Activated T-helper 9 cell treated with anti-CD3 and anti-CD28 coated beads, Interleukin-2, amount 50 U/mL, for 16 hours (primary cell): ENCODE results near the gene RNF151.
"Not testable (repeated sequence)": the region's sequence is repeated elsewhere in the genome, so short reads cannot be mapped to it uniquely, and the experiment has no call there.

Source experiments
- DNase-seq: peaks from one replicate; pipeline ENCODE4 v3.0.0-alpha.2; 2020; ENCODE audit warnings: low read depth

The RNF151 gene

GRCh38 chr16:1939833-1940232, 26.8 kb upstream of the RNF151 start:
- not testable (repeated sequence) for DNase-seq

- no peak for DNase-seq
Observed at GRCh38 chr16:1940273-1941161, 26.1 kb upstream of the RNF151 start.

- no peak for DNase-seq
Observed at GRCh38 chr16:1941162-1942046, 25.3 kb upstream of the RNF151 start.

DNA sequence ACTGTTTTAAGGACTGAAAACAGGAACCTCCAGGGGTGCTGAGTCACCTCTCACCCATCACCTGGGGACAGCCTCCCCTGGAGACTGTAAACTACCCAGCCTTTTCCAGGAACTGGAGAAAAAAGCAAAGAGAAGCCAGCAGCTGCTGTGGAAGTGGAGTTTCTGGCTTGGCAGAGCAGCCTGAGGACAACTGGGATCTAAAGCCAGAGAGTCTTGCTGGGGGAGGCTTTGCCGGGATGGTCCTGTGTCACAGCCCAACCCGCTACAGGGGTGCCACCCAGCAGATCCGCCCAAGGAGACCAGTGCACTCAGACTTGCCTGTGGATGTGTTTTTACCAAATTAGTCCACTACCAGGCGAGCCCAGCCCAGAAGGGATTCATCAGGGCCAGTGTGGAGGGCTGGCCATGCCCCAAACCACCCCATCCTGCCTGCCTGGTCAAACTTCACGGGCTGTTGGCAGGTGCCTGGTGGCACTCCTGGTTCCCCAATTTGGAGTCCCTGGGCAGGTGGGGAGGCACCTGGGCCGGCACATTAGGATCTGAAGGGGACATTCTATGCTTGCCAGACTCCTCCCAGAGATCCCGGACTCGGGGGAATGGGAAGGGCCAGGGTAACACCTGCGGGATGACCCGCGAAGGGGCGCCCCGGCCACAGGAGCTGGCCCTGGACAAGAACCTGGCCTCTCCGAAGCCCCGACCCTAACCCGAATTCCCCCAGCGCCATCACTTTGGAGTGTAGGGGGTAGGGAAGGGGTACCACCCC, 24.4 kb upstream of the RNF151 start:
- no peak for DNase-seq

DNA sequence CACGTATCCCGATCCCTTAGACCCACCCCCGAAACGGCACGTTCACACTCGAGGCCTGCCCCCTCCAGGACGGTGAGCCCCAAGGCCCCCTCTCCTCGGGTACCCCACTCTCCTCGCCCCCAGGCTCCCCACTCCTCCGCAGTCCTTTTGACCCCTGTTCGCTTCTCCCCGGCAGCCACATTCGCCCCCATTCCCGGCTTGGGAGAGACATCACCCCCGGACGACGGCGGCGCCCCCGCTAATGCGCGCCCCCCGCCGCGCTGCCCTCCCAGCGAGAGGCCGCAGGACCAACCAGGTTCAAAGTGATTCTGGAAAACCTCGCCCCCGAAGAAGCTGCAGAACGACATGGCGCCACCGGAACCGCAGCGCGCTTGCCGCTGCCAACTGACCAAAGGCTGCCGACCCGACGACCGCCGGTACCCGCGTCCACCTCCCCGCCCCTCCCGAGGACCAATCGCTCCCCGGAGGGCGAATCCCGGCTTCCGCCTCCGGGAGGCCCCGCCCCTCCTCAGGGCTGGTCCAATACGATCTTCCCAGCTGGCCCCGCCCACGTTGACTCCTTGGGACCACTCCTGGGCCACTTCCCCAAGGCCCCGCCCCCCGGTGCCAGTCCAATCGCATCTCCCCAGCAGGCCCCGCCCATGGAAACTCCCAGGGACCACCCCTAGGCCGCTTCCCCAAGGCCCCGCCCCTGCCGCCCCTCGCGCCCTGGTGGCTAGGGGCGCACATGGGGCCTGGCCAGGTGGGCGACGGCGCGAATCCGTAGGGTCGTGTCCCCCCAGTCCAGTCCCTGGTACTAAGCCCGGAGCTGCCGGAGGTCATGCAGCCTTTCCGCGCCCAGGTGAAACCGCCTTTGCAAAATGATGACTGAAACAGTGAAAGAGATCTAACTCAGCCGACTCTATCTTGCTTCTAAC, 23.6 kb upstream of the RNF151 start, which contains the start of gene MSRB1:
TSS of gene MSRB1 (minus strand) at position 390 of the 917 bp plus-strand sequence. CDS start at position 347, 43 bp downstream.
- peak; percentile 98 for DNase-seq

GRCh38 chr16:1944612-1945199, 21.9 kb upstream of the RNF151 start:
- no peak for DNase-seq

DNA sequence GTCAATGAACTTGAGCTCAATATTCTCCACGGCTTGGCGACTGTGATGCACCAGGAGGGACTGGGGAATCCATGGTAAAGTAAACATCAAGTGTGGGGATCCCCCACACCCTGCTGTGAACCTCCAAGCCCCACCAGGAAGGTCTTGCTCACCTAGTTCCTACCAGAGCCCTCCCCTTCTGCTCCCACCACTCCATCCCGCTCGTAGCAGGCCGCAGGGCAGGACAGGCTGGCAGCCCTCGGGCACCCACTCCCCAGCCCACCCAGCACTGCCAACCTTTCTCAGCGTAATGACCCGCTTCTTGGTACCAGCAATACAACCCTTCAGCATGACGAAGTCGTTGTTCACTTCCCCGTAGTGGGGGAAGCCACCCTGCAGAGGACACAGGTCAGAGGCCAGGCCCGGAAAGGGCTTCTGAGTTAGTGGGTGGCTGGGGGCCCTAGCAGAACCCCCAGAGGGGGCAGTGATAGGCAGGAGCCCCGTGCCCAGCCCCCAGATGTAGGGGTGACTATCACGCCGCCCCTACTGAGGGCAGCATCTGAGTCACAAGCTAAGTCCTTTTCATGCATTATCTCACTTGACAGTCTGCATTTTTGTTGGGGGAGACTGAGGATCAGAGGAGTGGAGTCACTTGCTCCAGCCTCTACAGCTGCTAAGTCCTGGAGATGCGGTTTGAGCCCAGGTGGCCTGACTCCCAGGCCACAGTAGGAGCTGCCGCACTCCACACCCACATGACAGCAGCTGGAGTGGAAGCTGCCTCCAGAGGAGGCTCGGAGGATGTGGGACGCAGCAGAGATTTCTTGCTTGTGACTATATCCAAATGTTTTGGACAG, 20.9 kb upstream of the RNF151 start:
- no peak for DNase-seq

GRCh38 chr16:1946495-1947368, 19.9 kb upstream of the RNF151 start:
- DNase-seq: no peak

- no peak for DNase-seq
Observed at GRCh38 chr16:1947369-1947670, 19.3 kb upstream of the RNF151 start.

DNA sequence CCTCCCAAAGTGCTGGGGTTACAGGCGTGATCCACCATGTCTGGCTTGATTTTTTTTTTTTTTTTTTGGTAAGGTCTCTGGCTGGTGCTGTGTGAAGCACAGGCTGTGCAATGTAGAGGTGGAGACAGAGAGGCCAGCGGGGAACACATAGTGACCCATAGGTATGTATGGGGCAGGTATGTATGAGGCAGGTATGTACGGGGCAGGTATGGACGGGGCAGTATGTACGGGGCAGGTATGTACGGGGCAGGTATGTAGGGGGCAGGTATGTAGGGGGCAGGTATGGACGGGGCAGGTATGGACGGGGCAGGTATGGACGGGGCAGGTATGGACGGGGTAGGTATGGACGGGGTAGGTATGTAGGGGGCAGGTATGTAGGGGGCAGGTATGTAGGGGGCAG, 17.1 kb upstream of the RNF151 start:
- DNase-seq: no peak

- no peak for DNase-seq
Observed at GRCh38 chr16:1950047-1950446, 16.6 kb upstream of the RNF151 start.

DNA sequence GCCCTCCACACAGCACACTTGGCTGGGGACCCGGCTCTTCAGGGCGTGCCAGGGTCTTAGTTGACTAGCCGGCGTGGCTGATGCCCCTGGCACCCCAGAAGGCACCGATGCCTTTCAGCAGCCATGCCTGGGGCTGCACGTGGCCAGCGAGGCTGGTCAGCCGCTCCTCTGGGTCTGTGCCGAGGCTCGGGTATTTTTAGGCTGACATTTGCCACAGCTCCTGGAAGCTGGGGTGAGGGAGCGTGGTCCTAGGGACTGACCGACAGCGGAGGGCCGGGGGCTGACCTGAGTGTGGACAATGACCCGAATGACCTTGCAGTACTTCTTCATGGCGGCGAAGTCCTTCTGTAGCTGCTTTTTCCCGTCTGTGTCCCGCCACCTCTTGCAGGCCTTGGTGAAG, 16.1 kb upstream of the RNF151 start:
- no peak for DNase-seq

GRCh38 chr16:1953734-1954133, 12.9 kb upstream of the RNF151 start:
- DNase-seq: no peak

DNA sequence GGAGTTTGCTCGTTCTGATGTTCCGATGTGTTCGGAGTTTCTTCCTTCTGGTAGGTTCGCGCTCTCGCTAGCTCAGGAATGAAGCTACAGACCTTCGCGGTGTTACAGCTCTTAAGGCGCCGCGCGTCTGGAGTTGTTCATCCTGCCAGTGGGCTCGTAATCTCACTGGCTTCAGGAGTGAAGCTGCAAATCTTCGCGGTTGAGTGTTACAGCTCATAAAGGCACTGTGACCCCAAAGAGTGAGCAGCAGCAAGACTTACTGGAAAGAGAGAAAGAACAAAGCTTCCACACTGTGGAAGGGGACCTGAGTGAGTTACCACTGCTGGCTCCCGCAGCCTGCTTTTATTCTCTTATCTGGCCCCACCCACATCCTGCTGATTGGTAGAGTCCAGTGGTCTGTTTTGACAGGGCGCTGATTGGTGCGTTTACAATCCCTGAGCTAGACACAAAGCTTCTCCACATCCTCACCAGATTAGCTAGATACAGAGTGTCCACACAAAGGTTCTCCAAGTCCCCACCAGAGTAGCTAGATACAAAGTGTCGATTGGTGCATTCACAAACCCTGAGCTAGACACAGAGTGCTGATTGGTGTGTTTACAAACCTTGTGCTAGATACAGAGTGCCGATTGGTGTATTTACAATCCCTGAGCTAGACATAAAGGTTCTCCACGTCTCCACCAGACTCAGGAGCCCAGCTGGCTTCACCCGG, 9.1 kb upstream of the RNF151 start:
- DNase-seq: not testable (repeated sequence)

DNA sequence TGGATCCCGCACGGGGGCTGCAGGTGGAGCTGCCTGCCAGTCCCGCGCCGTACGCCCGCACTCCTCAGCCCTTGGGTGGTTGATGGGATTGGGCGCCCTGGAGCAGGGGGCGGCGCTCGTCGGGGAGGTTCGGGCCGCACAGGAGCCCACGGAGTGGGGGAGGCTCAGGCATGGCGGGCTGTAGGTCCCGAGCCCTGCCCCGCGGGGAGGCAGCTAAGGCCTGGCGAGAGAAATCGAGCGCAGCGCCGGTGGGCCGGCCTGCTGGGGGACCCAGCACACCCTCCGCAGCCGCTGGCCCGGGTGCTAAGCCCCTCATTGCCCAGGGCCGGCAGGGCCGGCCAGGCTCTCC, 8.5 kb upstream of the RNF151 start:
- not testable (repeated sequence) for DNase-seq

DNA sequence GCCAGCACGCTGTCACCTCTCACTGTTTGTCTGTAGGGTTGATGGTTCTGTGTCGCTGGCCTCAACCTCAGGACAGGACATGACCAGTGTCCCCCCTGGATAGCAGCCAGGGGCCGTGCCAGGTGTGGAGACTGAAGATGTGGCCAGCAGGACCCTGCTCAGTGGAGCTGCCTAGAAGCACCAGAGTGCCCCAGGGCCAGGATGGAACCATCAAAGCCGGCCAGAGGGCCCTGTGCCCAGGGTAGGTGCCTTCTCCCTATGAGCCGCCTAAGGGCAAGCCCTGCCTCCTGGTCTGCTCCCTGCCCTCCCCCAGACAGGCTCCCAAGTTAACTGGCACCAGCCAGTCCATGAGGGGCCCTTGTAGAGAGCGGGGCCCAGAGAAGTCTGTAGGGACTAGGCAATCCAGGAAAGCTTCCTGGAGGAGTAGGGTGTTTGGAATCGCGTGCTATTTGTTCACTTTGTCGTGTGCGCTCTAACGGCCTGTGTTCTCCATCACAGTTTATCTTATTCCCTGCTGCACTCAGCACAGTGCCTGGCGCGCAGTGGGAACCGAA, 7.9 kb upstream of the RNF151 start:
- DNase-seq: no peak

DNA sequence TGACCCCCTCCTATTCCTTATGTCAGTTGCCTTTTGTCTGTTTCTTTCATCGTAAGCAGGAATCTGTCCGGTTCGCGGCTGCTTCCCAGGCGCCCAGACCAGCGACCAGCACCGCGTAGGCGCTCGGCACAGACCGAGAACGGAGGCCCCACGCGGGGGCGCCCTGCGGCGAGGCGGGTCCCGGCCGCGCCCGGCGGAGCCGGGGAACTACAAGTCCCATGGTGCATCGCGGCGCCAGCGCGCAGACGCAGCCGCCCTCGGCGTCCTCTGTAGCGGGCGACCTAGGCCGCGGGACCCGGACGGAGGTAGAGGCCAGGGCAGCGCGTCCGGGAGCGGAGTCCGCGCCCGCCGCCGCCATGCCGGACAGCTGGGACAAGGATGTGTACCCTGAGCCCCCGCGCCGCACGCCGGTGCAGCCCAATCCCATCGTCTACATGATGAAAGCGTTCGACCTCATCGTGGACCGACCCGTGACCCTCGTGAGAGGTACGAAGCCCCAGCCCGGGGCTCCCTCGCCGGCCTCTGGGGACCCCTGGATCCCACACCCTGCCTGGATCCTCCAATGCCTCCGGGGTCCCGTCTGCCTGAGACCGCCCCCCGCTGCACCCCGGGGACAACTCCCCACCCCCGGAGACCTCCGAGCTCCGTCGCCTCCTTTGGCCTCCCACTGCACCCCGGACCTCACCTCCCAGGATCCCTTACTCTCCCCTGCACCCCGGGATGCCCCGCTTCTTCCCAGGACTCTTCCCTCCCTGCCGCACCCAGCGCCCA, 7.2 kb upstream of the RNF151 start, which contains the start of gene NDUFB10:
TSS of gene NDUFB10 (plus strand) at position 270 of the 771 bp plus-strand sequence. CDS start at position 357, 87 bp downstream.
- DNase-seq: peak; percentile 89
